IPS-18a (cell line): ENCODE measurements around the gene LMO3.

ENCODE experiments used
- H3K27ac ChIP-seq: one replicate; pipeline ENCODE4 v1.5.1; 2013; ENCODE audit warnings: low read length
- H3K27me3 ChIP-seq: one replicate; pipeline ENCODE4 v1.6.1; 2013; ENCODE audit warnings: mild to moderate bottlenecking, low read length; ENCODE audit not compliant: control insufficient read depth, insufficient read depth
- H3K36me3 ChIP-seq: one replicate; pipeline ENCODE4 v1.6.1; 2013; ENCODE audit warnings: low read depth, low read length; ENCODE audit not compliant: control insufficient read depth
- H3K4me1 ChIP-seq: one replicate; pipeline ENCODE4 v1.6.1; 2013; ENCODE audit warnings: low read depth, low read length; ENCODE audit not compliant: control insufficient read depth
- H3K4me3 ChIP-seq: one replicate; pipeline ENCODE4 v1.5.1; 2013; ENCODE audit warnings: low read length
- H3K9ac ChIP-seq: one replicate; pipeline ENCODE4 v1.6.1; 2013; ENCODE audit warnings: mild to moderate bottlenecking, low read length, moderate library complexity
- H3K9me3 ChIP-seq: one replicate; pipeline ENCODE4 v1.6.1; 2013; ENCODE audit warnings: low read depth, low read length; ENCODE audit not compliant: control insufficient read depth

LMO3 gene

GRCh38 chr12:16608946-16609539 lies 3.1 kb upstream of the LMO3 start:
- peaks cover 61% of the 10 kb centered on the region for H3K4me1 ChIP-seq
- peaks cover 67% of the 10 kb centered on the region for H3K27me3 ChIP-seq
- peak overlapping the region; percentile 36 for H3K4me3 ChIP-seq
- no peaks in the 10 kb centered on the region for H3K9me3 ChIP-seq
- no peaks in the 10 kb centered on the region for H3K36me3 ChIP-seq
- no peak overlapping the region for H3K9ac ChIP-seq
- H3K27ac ChIP-seq: no peak overlapping the region

DNA sequence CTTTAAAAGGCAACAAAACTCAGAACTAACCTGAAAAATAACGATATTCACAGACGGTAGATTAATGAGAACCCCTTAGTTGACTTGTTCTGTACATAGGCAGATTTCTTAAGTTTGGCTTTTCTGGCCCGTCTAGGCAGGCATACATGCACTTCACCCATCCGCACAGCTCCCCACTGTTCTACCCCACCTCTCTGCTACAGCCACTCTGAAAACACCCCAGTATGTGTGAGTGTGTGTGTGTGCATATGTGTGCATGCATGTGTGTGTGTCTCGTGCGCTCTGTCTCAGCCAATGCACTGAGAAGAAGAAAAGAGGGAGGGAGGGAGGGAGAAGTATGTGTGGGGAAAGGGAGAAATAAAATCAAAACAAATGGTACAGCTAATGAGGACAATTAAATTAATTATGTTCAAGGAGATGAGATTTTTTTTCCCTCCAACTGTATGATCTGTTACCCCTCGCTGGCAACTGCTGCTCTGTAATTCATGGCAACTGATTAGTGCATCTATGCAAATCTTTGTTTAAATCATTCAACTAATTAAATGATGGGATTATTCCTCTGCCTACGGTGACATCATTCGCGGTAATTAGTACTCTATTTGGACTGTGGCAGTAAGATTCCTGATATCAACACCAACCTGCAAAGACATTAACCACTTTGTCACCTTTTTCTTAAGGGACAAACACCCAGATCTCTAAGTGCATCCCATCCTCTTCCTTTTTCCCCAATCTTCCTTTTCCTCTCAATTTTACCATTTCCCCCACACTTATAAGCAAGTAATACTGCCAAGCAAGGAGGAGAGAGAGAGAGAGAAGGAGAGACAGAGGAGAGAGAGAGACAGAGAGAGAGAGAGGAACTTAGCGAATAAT lies 2.2 kb upstream of the LMO3 start:
- H3K36me3 ChIP-seq: no peaks in the 10 kb centered on the region
- H3K9ac ChIP-seq: no peak overlapping the region
- H3K27me3 ChIP-seq: peaks cover 72% of the 10 kb centered on the region
- no peak overlapping the region for H3K27ac ChIP-seq
- no peaks in the 10 kb centered on the region for H3K9me3 ChIP-seq
- peak overlapping the region; percentile 36 for H3K4me3 ChIP-seq
- peaks cover 66% of the 10 kb centered on the region for H3K4me1 ChIP-seq

DNA sequence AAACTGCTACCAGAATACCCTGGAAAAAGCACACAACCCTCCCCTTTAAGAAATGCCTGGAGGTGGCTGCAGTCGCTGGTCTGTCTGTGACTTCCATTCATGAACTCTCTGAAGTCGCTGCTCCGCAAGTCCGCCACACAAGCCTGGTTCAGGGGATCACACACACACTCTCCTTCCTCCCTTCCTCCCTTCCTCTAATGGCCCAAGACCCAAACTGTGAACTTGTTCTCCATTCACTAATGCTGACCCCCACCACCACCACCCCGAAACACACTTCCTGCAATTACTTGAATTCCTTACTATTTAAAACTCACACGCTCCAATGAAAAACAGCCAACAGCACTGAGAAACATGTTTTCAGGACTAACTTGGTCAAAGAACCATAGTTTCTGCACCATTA lies 1.0 kb upstream of the LMO3 start:
- Histone ChIP-seq H3K4me1 (peaks cover 62% of the 10 kb centered on the region), H3K27me3 (peaks cover 72% of the 10 kb centered on the region), H3K9ac (peak overlapping the region; percentile 50), H3K4me3 (peak overlapping the region; percentile 88), H3K27ac (no peak overlapping the region), H3K9me3 (no peaks in the 10 kb centered on the region), H3K36me3 (no peaks in the 10 kb centered on the region)

DNA sequence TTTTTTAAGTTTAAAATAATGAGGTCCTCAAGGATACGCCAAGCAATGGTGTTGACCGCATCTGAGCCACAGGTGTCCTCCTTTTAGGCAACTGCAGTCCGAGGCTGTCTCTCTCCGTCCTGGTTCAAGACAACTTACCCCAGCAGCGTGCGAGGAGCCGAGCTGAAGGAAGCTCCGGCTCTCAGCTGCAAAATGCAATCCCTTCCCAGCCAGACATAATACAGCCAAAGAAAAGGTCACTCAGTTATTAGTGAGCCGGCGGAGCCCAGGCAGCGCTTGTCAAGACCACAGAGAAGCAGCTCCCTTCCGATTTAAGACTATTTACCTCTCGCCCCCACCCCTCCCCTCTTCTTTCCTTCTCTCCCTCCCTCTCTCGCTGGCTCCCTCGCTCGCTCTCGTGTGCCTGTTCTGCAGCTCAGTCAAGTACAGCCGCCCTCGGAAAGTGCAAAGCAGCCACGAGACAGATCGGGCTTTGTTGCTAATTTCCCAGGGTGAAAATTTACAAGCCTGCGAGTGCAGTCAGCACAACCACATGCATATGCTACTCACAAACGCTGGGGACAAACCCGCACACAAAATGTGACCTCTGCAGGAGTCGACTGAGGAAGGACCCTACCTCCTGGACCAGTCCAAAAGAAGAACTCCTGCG lies 363 bp upstream of the LMO3 start:
- Histone ChIP-seq H3K27me3 (peaks cover 72% of the 10 kb centered on the region), H3K27ac (no peak overlapping the region), H3K4me1 (peaks cover 59% of the 10 kb centered on the region), H3K4me3 (peak overlapping the region; percentile 88), H3K9me3 (no peaks in the 10 kb centered on the region), H3K36me3 (no peaks in the 10 kb centered on the region), H3K9ac (peak overlapping the region; percentile 50)

DNA sequence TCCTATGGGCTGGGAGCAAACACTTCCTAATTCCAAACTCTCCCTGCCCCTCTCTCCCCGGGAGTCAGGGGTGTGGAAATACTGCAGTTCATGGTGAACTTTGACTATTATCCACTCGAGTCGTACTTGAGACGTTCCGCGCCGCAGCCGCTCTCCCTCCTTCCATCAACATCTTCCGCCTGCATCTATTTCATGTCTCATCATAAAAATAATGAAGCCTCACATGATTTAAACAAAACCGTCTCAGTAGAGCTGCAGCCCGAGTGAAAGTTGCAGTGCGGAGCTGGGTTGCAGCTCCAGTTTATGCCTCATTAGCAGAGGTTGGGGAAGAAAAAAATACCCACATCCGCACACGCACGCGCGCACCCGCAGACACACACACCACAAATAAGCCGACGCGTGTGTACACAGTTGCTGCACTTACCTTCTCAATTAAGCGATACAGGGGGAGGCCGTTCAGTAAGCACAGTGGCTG lies 283 bp downstream of the LMO3 start:
- Histone ChIP-seq H3K9ac (peak overlapping the region; percentile 50), H3K9me3 (no peaks in the 10 kb centered on the region), H3K27ac (no peak overlapping the region), H3K4me3 (peak overlapping the region; percentile 88), H3K4me1 (peaks cover 53% of the 10 kb centered on the region), H3K27me3 (peaks cover 71% of the 10 kb centered on the region), H3K36me3 (no peaks in the 10 kb centered on the region)

GRCh38 chr12:16604596-16605252 lies 1.2 kb downstream of the LMO3 start:
- Histone ChIP-seq H3K9ac (peak overlapping the region; percentile 21), H3K27ac (no peak overlapping the region)

DNA sequence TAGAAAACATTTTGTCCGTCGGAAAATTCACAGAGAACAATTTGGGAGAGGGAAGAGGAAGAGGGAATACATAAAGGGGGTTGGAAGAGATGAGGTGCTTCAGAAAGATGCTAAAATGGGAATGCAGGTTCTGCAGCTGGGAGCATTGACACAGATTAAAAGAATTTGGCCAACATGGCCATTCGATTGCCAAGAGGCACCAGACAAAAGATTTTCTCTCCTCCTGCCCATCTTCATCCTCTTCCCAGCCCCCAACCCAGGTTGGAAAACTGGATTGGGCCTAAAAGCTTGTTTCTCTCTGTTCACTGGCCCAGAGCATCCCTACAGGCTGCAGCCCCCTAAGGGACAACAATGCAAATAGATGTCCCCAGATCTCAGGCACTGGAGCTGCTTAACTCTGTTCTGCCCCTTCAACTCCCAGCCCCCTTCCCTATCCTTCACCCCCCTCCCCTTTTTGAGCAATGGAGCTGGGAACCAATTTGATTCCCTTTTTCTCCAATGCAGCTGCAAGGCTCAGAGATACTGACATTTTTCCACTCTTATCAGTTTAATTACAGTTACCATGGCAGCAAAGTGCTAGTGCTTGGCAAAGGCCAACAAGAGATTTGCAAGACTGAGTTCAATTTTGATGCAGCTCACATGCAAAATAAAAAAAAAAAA lies 1.9 kb downstream of the LMO3 start:
- peaks cover 37% of the 10 kb centered on the region for H3K4me1 ChIP-seq
- no peaks in the 10 kb centered on the region for H3K9me3 ChIP-seq
- H3K27ac ChIP-seq: no peak overlapping the region
- H3K36me3 ChIP-seq: no peaks in the 10 kb centered on the region
- peak overlapping the region; percentile 88 for H3K4me3 ChIP-seq
- H3K27me3 ChIP-seq: peaks cover 55% of the 10 kb centered on the region
- H3K9ac ChIP-seq: peak overlapping the region; percentile 21

More at GRCh38 chr12:16604596-16605252, 1.2 kb downstream of the LMO3 start:
- Histone ChIP-seq H3K27me3 (peaks cover 62% of the 10 kb centered on the region), H3K36me3 (no peaks in the 10 kb centered on the region), H3K4me1 (peaks cover 43% of the 10 kb centered on the region), H3K9me3 (no peaks in the 10 kb centered on the region), H3K4me3 (peak overlapping the region; percentile 88)

DNA sequence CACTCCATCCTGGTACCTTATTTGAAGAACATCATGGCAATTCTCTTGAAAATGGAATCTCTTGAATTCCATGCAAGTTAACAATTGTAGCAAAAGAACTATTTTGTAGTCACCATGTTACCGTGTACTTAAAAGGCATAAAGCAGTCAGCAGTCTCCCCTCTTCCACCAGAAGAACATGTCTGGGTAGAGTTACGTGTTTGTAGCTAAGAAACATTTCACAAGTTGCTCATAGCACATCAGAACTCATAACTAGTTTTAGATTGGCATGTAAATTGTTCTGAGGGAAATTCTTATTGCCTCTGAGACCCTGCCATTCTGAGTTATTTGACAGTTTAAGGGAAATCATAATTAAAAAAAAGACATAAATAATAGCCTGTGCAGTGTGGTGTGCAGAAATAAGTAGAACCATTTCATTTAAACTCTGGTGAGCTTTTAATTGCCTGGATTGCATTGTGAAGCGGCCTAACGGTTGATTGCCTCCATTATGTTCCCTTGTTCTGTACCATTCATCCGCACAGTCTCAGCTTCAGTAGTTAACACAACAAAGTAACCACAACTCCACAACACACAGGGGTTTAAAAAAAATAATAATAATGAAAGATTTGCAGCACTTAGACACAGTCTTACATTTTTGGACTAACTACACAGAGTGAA lies 2.6 kb downstream of the LMO3 start:
- Histone ChIP-seq H3K36me3 (no peaks in the 10 kb centered on the region), H3K27me3 (peaks cover 48% of the 10 kb centered on the region), H3K4me3 (no peak overlapping the region), H3K9ac (no peak overlapping the region), H3K27ac (no peak overlapping the region), H3K4me1 (peaks cover 33% of the 10 kb centered on the region), H3K9me3 (no peaks in the 10 kb centered on the region)

- no peaks in the 10 kb centered on the region for H3K9me3 ChIP-seq
- H3K27ac ChIP-seq: no peak overlapping the region
- H3K9ac ChIP-seq: no peak overlapping the region
- peaks cover 39% of the 10 kb centered on the region for H3K27me3 ChIP-seq
- no peaks in the 10 kb centered on the region for H3K36me3 ChIP-seq
- no peak overlapping the region for H3K4me3 ChIP-seq
- H3K4me1 ChIP-seq: peaks cover 30% of the 10 kb centered on the region
Measured at GRCh38 chr12:16602412-16602811, 3.5 kb downstream of the LMO3 start.

- H3K36me3 ChIP-seq: no peaks in the 10 kb centered on the region
- no peak overlapping the region for H3K27ac ChIP-seq
- H3K27me3 ChIP-seq: peaks cover 20% of the 10 kb centered on the region
- no peak overlapping the region for H3K9ac ChIP-seq
- H3K9me3 ChIP-seq: no peaks in the 10 kb centered on the region
- no peak overlapping the region for H3K4me3 ChIP-seq
- H3K4me1 ChIP-seq: peaks cover 25% of the 10 kb centered on the region
Measured at GRCh38 chr12:16600525-16600924, 5.4 kb downstream of the LMO3 start.
